Activated CD4-positive, CD25-positive, alpha-beta regulatory T cell treated with anti-CD3 and anti-CD28 coated beads, Interleukin-2, amount 50 U/mL, for 24 hours (primary cell): ENCODE data around the gene L2HGDH.

Experiments used
- ATAC-seq, 2 donors: fragments of 150-1000 bp; cut with Tn5 transposase; one replicate each; pipeline ENCODE4 v1.10.0; 2021; ENCODE audit warnings: mild to moderate bottlenecking in 1 of 2, moderate library complexity in 1 of 2

L2HGDH gene

DNA sequence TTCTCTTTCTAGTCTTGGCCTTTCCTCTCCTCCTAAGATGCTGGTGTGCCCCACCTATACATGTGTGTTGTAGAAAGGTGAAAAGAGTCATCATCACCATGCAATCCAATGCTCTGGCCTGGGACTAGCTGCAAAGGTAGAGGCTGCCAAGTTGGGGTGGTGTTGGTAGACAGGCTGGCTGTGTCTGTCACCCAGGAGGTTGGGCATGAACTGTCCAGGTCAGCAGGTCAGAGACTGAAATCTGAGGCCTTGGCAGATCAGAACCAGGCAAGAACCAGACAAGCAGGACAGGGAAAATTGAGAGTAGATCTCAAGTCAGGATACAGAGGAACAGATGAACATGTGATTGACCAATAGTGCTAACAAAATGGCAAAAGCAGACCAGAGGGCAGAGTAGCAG lies 26.2 kb downstream of the L2HGDH start:
- ATAC-seq: no peak

DNA sequence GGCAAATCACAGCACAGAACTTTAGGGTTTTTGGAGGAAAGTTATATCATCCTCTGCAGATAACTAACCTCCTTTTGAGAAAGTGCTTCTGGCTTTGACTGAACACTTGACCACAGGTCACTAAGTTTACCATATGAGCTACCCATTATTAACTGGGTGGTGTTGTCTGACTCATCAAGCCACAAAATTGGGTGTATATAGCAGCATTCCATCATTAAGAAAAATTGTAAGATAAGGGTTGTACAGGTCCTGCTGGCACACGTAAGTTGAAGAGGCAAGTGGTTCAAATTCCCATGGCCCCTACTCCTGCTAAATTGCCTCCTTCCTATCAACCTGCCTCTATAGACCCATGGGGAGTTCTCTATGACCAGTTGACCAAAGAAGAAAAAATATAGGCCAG lies 39.5 kb downstream of the L2HGDH start:
- ATAC-seq: no peak

DNA sequence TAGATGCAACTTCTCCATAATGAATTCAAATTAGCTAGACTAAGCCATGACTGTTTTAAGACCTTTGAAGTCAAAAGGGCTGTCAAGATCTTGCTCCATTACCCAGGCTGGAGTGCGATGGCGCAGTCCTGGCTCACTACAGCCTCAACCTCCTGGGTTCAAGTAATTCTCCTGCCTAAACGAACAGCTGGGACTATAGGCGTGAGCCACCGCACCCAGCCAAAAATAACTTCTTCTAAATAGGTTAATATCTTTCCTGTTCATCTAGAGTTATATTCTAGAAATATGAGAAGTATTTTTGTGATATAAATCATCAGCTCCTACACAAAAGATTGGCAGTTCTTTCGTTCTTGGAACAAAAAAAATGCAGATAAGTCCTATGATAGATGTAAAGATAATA lies 41.1 kb downstream of the L2HGDH start:
- ATAC-seq: no peak

DNA sequence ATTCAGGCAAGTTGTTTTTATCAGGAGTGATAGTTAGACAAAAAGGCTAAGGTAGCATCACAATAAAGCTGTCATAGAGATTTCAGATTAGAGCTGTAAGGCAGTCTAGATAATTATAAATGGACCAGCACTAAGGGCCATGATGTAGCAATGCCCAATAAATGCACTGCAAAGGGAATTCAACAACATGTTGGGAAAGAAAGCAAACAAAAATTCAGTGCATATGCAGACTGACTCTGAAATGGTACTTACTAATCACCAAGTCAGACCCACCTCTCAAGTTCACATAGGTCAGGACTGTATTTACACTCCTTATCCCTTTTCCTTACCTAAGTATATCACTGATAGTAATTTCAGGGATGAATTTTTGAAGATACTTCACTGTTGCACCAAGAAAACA lies 47.0 kb downstream of the L2HGDH start:
- no peak for ATAC-seq

DNA sequence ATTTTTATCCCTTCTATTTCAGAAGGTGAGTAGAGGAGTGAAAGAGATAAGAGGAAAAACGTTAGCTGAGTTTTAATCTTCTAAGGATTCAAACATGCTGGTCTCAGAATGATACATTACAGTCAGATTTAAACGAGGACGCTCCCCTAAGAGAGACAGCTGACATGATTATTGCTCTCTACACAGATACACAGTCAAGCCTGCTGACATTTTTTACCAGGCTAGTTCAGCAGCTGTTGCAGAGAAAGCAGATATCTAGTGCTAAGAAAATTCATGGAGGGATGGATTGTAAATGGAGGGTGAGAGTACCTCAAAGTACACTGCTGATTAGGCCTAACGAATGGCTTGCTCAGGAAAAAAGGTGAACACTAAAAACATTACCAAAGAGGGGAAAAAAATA lies 48.7 kb downstream of the L2HGDH start:
- no peak for ATAC-seq

DNA sequence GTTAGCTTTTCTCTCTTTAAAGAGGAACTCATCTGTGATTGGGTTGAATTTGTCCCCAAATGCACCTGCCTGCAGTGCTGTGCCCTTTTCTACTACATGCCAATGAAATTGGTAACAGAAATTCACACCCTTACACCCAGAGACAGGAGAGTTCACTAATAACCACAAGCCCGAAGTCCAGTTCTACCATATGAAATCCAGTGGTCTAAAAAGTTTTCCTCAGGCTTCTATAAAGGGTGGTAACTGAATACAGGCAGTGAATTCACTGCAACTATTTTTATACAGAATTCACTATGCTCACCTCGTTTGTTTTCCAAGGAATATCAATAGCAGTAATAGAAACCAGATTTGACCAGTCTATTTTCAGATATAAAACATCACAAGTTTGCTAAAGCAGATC lies 49.2 kb downstream of the L2HGDH start:
- no peak for ATAC-seq

DNA sequence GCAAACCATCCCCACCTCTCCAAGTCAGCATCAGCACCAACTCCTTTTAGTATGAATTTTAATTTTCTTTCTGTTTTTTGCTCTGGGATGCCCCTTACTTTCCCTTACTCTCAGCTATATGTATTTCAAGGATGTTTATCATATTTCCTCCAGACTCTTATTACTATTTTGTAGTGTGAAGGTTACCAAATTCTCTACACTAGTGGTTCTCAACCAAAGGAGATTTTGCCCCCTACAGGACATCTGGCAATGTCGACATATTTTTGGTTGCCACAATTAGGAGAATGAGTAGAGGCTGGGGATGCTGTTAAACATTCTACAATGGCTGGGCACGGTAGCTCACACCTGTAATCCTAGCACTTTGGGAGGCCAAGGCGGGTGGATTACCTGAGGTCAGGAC lies 51.5 kb downstream of the L2HGDH start:
- no peak for ATAC-seq

DNA sequence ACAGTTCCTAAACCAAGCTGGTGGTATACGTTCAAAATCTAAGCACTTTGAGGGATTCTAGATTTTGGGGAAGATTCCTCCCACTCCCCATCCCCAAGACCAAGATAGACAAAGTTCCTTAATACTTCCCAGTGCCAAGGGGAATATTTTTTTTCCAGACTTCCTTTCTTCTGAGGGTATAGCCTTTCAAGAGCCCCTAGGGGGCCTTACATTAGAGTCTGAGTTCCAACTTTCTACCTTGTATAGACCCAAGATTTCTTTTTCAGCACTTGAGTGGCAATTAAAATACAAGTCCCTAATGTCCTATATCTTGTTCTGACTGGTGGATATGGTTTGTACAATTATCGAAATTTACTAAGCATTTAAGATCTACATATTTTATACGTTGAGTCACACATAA lies 52.0 kb downstream of the L2HGDH start:
- ATAC-seq: no peak

DNA sequence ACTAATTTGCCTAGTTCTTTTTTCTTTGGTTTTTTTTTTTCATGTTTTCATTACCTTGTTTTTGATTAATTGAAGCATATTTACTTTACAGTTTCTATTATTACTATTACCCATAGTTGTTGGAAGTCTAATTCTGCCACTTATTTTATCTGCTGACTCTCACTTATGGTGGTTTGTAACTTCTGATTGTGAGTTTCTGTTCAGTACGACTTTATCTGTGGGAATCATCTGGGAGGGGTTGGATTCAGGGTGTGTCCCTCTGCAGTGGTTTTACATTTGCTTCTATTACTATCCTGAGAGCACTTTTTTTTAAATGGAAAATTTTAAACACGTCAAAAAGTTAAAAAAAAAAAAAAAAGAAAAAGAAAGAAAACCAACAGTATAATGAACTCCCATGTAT lies 54.3 kb downstream of the L2HGDH start:
- no peak for ATAC-seq

DNA sequence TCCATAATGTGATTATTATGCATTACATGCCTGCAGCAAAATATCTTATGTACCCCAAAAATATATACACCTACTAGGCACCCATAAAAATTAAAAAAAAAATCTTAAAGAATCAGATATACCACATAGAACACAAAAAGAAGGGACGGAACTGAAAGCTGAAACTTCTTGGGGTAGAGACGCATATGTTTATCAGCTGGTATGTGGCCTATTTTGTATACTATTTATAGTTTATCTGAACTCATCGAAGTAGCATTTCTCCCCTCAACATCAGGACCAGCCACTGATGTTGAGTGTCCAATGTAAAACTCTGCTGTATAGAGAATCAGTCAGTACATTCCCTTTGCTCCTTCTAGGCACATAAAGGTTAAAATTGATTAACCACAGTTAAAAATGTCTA lies 57.8 kb downstream of the L2HGDH start:
- ATAC-seq: no peak

DNA sequence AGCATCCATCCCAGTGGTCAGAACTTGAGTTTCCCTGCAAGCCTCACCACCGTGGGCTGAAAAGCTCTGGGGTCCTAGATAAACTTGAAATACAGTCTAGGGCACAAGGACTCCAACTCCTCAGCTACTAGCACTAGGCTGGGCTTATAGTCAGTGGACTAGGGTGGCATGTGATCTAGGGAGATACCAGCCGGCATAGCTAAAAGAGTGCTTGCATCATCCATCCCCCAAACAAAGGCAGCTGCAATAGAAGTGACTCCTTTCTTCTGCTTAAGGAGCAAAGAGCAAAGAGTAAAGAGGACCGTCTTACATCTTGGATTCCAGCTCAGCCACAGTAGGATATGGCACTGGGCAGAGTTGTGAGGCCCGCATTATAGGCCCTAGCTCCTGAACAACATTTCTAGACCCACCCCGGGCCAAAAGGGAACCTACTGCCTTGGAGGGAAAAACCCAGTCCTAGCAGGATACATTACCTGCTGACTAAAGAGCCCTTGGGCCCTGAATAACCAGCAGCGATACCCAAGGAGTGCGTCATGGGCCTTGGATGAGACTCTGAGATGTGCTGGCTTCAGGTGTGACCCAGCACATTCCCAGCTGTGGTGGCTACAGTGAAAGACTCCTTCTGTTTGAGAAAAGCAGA lies 62.8 kb downstream of the L2HGDH start:
- no peak for ATAC-seq

DNA sequence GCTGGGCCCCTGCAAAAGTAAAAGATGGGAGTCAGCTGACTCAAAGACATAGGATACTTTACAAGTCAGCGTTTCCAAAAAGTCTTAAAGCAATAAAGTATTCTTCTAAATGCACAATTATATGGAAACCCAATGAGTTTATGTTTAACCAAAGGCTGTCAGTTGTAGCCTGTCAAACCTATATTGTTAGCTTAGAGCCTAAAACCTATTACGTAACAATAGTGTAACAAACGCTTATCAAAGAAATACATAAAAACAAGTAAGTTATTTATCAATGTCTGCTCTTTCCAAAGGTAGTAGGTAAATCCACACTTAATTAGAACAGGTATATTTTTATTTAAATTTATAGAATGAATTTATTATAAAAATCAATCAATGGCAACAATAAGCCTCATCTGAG lies 64.8 kb downstream of the L2HGDH start:
- ATAC-seq: no peak

DNA sequence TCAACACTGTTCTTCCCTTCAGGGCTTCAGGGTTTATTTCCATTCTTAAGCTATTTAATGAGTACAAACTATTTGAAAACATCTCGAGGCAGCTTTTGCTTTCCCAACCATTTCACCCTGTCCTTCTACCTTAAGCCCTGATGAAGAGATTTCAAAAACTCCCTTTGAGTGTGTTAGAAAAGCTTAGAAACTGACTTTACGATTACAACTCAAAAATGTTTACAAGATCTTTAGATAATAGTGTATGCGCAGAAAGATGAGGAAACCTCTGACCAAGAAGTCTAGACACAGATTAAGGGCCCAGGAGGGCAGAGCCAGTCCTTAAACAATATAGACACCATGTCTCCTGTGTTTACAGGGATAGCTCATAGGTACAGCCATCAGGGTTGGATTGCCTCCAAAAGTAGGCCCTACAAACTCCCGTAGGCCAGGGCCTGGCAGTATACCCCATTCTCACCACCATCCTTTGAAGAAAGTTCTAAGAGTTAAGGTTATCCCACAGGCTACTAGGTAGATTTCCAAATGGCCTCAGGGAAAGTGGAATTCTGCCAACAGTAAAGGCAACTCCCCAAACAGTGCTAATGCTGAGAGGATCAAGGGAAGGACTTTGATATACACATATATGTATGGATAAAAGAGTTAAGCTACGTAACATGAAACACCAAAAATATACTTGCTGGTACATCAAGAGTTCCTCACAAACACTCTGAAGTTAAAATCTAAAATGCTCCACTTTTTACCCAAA lies 69.3 kb downstream of the L2HGDH start:
- no peak for ATAC-seq

DNA sequence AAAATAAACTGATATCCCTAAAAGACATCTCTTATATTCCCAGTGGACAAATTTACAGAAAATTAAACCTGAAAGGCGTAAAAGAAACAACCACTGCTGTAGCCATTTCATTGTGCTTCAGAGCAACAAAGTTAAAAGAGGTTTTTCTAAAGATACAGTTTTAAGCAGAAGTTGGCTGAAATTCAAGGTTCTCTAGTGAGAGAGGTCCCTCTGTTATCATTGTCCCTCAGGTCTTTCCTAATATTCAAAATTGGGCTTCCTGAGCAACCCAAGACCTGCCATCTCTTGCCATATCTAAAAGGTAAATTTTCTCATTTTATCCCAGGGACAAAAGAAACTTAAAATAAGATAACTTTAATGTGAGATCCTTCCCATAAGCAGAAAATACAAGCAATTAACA lies 69.9 kb downstream of the L2HGDH start:
- no peak for ATAC-seq

DNA sequence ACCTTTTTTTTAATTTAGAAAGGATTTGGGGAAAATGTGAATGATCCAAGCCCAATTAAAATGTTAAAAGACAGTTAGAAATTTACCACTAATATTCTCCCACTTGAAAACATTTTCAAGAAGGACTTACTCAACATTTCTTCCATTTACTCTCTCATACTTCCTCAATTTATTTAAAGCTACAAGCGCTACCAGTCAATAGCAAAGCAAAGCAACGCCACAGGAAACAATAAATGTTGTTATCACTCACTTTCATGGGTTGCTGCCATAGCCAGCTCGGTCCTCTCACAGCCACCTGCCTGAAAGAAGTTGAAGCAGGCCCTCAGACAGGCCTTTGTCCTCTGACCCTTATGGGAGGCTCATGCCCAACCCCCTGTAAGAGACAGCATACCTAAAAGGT lies 74.6 kb downstream of the L2HGDH start:
- ATAC-seq: no peak

DNA sequence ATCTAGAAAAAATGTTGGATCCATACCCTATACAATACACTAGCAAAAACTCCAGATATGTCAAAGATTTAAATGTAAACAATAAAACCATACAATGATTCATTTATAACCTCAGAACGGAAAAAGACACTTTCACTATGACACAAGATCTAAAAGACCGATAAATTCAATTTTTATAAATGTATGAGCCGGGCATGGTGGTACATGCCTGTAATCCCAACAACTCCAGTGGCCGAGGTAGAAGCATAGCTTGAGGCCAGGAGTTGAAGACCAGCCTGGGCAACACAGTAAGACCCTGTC lies 78.1 kb downstream of the L2HGDH start:
- peak; percentile 21 to 33 for ATAC-seq

DNA sequence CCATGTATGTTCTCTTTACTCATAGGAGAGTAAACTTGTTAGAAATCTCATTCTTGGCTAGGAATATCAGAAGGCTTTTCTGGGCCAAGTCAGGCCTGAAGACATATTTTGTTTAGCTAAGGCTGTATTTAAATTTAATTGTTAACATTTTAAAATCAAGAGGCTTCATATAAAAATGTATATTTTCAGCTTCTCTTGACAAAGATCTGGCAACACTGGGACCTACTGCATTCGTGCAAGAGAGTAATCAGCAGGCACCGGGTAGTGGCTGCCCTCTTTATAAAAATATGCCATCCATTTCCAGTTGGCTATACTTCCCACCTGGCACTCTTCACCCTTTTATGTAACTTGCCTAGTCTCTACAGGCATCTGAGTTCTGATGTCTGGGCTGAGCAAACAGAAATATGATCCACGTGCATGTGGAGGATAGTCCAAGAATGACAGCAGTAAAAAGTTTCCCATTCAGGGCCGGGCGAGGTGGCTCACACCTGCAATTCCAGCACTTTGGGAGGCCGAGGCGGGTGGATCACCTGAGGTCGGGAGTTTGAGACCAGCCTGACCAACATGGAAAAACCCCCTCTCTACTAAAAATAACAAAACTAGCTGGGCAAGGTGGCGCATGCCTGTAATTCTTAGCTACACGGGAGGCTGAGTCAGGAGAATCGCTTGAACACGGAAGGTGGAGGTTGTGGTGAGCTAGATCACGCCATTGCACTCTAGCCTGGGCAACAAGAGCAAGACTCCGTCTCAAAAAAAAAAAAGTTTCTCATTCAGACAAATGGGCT lies 78.7 kb downstream of the L2HGDH start:
- ATAC-seq: no peak

DNA sequence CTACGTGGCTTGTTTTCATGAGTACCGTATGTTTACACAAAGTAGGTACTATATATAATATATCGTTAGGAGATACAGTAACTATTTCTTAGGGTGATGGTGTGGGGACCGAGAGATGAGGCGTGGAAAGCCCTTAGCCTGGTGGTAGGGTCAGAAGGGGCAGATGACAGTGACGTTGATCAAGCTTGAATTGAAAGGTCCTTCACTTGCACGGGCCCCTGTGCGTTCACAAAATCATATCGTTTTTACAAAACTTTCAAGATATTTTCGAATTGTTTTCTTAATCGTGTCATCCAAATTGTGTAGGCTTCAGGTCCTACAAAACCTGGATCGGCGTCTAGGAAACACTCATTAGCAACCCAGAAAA lies 79.8 kb downstream of the L2HGDH start:
- no peak for ATAC-seq

DNA sequence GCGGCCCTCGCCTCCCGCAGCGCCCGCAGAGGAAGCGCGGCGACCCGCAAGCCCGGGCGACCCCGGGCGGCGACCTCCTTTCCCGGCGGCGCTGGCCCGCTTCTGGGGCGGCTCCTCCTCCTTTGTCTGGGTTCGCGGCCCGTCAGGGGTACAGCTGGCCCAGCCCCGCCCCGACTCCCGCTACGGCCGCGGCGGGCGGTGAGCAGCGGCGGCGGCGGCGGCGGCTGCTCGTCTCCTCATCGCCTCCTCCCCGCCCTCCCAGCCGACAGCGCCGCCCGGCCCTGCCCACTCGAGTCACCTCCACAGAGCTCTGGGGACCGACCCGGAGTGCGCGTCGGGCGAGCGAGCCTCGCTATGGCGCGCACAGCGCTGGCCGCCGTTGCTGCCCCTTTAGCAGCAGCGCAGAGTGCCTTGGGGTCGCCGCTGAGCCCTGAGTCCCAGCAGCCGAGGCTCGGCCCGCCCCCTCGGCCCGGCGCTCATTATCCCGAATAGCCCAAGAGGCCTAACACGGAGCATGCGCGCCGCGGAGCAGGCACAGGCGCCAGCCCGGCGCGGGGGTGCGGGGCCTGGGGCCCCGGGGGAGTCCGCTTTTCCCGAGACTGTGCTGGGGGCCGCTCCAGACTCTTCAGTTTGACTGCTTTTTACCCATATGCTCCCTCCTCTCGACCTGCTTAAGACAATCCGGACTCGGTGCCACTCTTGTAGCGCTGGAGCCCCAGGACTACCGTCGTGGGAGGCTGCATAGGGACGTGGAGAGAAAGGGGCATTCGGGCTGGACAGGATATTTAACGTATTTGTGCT lies 80.4 kb downstream of the L2HGDH start, which contains the start of gene SOS2:
Gene SOS2 (minus strand): TSS at position 104 of the 801 bp plus-strand sequence. CDS start 295 bp downstream, outside the sequence.
- ATAC-seq: peak; percentile 81

DNA sequence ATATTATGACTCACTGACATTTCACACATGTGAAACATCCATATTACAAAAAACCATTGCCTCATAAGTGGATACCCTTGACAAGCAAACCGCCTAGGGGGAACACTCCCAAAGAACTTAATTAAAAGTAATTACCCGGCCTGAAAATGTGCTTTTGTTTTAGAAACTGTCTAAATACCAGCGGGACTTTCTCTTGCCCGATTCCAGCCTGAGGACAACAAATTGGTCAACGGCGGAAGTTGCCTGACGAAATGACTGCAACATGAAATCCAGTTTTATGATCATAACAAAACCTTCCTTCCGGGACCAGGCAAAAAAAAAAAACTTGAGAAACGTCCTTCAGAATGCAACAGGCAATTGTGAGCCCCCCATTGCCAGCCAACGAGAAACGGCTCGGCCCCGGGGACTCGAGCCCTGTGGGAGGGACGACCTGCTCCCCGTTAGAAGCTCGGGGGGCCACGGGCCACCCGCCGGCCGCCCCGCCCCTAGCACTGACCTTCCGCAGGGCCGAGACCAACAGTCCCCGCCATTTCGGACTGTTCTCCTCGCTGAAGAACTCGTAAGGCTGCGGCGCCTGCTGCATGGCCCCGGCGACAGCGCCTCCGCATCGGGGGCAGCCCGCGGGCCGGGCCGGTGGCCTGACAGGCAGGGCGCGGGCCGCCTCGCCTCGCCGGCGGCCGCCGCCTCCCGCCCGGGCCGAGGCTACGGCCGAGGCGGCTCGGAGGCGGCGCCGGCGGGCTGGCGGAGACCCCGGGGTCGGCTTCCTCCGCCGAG lies 81.1 kb downstream of the L2HGDH start:
- ATAC-seq: peak; percentile 32

DNA sequence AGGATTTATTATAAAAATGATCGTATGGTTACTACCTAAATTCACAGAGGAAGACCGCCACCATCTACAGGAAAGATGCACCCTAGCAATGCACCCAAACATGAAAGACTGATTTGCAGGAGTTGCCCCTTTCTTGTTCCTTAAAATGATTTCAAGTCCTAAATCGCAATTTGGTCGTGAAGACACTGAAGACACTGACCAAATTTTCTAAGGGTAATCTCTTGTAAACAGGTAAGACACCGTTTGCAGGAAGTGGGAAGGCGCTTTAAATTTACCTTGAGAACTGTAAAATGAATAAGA lies 81.7 kb downstream of the L2HGDH start:
- no peak for ATAC-seq

DNA sequence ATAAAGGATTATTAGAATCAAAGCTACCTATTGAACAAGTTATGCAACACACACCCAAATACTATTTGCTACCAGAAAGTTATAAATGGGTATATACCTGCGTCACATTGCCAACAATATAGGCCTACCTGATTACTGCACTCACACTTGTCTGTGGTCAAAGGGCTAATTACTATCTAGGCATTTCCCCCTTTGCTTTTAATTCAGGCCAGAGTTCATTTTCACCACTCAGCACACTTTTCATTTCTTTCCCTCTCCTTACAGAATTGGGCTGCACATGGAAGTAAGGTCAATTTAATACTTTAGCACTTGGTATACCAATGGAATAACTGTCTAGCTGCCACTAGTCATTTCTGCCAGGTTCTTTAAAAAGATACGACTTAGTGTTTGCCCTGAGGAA lies 82.3 kb downstream of the L2HGDH start:
- ATAC-seq: no peak

DNA sequence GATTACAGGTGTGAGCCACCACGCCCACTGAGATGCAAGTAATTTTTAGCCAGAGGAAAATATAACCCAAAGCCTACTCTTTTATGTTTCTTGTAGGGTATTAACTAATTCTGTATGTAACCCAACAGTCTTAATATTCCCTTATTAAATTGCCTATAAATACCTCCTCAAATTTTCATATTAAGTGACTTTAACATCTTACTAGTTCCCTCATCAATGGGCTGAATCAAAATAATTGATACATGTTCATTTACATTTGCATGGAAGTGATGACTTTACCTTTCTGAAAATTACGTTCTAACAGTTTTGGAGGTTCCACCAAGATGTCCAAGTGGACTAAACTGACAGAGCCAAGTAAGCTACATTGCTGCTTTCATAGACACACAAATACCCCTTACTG lies 83.7 kb downstream of the L2HGDH start:
- ATAC-seq: no peak
